ENCODE data around the gene C5. TPM values are rescaled to one million over a fixed set of nuclear protein-coding genes. Genes with fewer than 3 reads are reported as not detected.

C5 gene
- total RNA-seq, 1 experiment from 2014 or later = 0.74 TPM

DNA sequence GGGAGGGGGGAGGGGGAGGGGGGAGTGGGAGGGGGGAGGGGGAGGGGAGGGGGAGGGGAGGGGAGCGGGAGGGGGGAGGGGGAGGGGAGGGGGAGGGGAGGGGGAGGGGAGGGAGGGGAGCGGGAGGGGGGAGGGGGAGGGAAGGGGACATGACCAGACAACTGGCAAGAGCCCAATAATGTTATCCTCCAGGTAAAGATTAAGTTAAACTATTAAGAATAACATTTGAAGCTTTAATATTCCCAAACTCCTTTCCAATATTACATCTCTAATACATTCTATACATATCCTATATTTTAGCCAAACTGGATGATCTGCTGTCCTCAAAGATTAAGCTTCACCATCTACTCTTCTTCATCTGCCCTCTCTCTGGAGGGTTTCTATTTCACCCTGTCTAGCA, 25.8 kb downstream of the C5 start:
- Histone ChIP-seq H3K18ac (ENCODE audit: insufficient read length, low read depth, low read length) (no peak overlapping the region), H2BK20ac (ENCODE audit: low read depth, low read length, poor library complexity, severe bottlenecking) (no peak overlapping the region), H3K23me2 (ENCODE audit: insufficient read length, low read depth, low read length, poor library complexity, severe bottlenecking) (no peaks in the 10 kb centered on the region), H4K5ac (ENCODE audit: insufficient read length, low read depth, low read length) (no peak overlapping the region), H3K14ac (ENCODE audit: insufficient read depth, low read length) (no peak overlapping the region), H3K4me1 (ENCODE audit: insufficient read depth, low read length) (no peaks in the 10 kb centered on the region), H4K8ac (replicated peaks; ENCODE audit: insufficient read length, low read depth, low read length) (no peak overlapping the region), H3K56ac (ENCODE audit: insufficient read length, low read depth, low read length) (no peak overlapping the region), H3K27me3 (ENCODE audit: insufficient read depth, low read length) (no peaks in the 10 kb centered on the region), H3K4me2 (ENCODE audit: insufficient read depth, insufficient read length, low read length) (no peak overlapping the region), H2BK15ac (ENCODE audit: low read depth, low read length) (no peak overlapping the region), H3K9ac (ENCODE audit: extremely low read depth, insufficient read length, low read length) (no peak overlapping the region), H3T11ph (ENCODE audit: low read length) (no peak overlapping the region), H3K4ac (ENCODE audit: low read depth, low read length) (no peak overlapping the region), H3K27ac (ENCODE audit: insufficient read length, low read depth, low read length) (no peak overlapping the region), H3K23ac (ENCODE audit: insufficient read length, low read depth, low read length) (no peak overlapping the region), H4K91ac (ENCODE audit: insufficient read length, low read depth, low read length) (no peak overlapping the region), H2AK5ac (ENCODE audit: insufficient read length, low read length) (no peak overlapping the region), H4K20me1 (ENCODE audit: control insufficient read depth, insufficient read depth, insufficient read length) (no peaks in the 10 kb centered on the region), H2AFZ (ENCODE audit: low read length) (no peak overlapping the region), H2BK12ac (ENCODE audit: insufficient read length, low read depth, low read length) (no peak overlapping the region), H2BK120ac (ENCODE audit: low read depth, low read length, poor library complexity, severe bottlenecking) (no peak overlapping the region), H3K79me2 (ENCODE audit: insufficient read depth, low read length) (no peaks in the 10 kb centered on the region), H3K79me1 (ENCODE audit: insufficient read depth, low read depth, low read length, poor library complexity, severe bottlenecking) (no peaks in the 10 kb centered on the region), H2BK5ac (ENCODE audit: insufficient read length, low read length) (no peak overlapping the region), H3K9me3 (ENCODE audit: control insufficient read depth, low read depth, low read length) (no peaks in the 10 kb centered on the region)
- H3K27ac Mint-ChIP-seq = no peak overlapping the region
- no CpG with 5 or more reads among the region's 2 CpGs for WGBS (ENCODE audit: extremely low coverage, insufficient read length, low lambda C conversion rate)
- no peaks in the 10 kb centered on the region for H3K36me3 Mint-ChIP-seq (ENCODE audit: insufficient read depth in 1 of 3, low read depth in 3 of 3)
- H3K9me3 Mint-ChIP-seq = peaks cover 0 to 3% of the 10 kb centered on the region in 2 experiments; a peak in 1 of 5 replicates
- peaks cover 8% of the 10 kb centered on the region for H3K27me3 Mint-ChIP-seq (ENCODE audit: low read depth)
- H3K4me1 Mint-ChIP-seq = no peaks in the 10 kb centered on the region
- TF ChIP-seq, protein P1, sequence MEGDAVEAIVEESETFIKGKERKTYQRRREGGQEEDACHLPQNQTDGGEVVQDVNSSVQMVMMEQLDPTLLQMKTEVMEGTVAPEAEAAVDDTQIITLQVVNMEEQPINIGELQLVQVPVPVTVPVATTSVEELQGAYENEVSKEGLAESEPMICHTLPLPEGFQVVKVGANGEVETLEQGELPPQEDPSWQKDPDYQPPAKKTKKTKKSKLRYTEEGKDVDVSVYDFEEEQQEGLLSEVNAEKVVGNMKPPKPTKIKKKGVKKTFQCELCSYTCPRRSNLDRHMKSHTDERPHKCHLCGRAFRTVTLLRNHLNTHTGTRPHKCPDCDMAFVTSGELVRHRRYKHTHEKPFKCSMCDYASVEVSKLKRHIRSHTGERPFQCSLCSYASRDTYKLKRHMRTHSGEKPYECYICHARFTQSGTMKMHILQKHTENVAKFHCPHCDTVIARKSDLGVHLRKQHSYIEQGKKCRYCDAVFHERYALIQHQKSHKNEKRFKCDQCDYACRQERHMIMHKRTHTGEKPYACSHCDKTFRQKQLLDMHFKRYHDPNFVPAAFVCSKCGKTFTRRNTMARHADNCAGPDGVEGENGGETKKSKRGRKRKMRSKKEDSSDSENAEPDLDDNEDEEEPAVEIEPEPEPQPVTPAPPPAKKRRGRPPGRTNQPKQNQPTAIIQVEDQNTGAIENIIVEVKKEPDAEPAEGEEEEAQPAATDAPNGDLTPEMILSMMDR (conservative IDR thresholded peaks at IDR 0.05) = no peak
- DNase-seq = no peak
- no peak overlapping the region for H3K4me3 Mint-ChIP-seq

All from H9 (cell line).